Gastroesophageal sphincter (tissue), 3 donors: Measurements from ENCODE around the gene SLC25A25.

Experiments
- EP300 ChIP-seq: sonication (generic); formaldehyde crosslinking; IDR thresholded peaks from one replicate; pipeline ENCODE4 v1.6.1; 2017; ENCODE audit warnings: antibody characterized with exemption, mild to moderate bottlenecking
- POLR2A ChIP-seq, 2 donors: fragments of 450-650 bp; IDR thresholded peaks; one replicate each; pipeline ENCODE4 v1.6.1; 2017; ENCODE audit warnings: antibody characterized with exemption in 2 of 2, mild to moderate bottlenecking in 2 of 2, moderate library complexity in 1 of 2
- POLR2AphosphoS5 ChIP-seq: sonication (generic); formaldehyde crosslinking; IDR thresholded peaks from one replicate; pipeline ENCODE4 v1.6.1; 2017; ENCODE audit warnings: antibody characterized with exemption
- TF ChIP-seq, protein P1 (sequence below), 4 experiments: fragments of 200-600 bp in 2 of 4; fragments of 450-650 bp in 2 of 4; sonication (generic) in 1 of 4; IDR thresholded peaks; one replicate each; pipeline ENCODE4 v1.5.1; 2017 to 2019; ENCODE audit warnings: antibody characterized with exemption in 4 of 4, mild to moderate bottlenecking in 2 of 4, moderate library complexity in 2 of 4

DNA sequence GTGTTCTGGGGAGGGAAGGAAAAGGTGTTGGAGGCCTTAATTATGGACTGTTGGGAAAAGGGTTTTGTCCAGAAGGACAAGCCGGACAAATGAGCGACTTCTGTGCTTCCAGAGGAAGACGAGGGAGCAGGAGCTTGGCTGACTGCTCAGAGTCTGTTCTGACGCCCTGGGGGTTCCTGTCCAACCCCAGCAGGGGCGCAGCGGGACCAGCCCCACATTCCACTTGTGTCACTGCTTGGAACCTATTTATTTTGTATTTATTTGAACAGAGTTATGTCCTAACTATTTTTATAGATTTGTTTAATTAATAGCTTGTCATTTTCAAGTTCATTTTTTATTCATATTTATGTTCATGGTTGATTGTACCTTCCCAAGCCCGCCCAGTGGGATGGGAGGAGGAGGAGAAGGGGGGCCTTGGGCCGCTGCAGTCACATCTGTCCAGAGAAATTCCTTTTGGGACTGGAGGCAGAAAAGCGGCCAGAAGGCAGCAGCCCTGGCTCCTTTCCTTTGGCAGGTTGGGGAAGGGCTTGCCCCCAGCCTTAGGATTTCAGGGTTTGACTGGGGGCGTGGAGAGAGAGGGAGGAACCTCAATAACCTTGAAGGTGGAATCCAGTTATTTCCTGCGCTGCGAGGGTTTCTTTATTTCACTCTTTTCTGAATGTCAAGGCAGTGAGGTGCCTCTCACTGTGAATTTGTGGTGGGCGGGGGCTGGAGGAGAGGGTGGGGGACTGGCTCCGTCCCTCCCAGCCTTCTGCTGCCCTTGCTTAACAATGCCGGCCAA is 40.4 kb downstream of the SLC25A25 start:
- TF ChIP-seq, protein P1, sequence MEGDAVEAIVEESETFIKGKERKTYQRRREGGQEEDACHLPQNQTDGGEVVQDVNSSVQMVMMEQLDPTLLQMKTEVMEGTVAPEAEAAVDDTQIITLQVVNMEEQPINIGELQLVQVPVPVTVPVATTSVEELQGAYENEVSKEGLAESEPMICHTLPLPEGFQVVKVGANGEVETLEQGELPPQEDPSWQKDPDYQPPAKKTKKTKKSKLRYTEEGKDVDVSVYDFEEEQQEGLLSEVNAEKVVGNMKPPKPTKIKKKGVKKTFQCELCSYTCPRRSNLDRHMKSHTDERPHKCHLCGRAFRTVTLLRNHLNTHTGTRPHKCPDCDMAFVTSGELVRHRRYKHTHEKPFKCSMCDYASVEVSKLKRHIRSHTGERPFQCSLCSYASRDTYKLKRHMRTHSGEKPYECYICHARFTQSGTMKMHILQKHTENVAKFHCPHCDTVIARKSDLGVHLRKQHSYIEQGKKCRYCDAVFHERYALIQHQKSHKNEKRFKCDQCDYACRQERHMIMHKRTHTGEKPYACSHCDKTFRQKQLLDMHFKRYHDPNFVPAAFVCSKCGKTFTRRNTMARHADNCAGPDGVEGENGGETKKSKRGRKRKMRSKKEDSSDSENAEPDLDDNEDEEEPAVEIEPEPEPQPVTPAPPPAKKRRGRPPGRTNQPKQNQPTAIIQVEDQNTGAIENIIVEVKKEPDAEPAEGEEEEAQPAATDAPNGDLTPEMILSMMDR (IDR thresholded peaks at IDR 0.05) = no peak
- TF ChIP-seq POLR2A (IDR thresholded peaks at IDR 0.05) = no peak
- no peak for TF ChIP-seq EP300
- no peak for TF ChIP-seq POLR2AphosphoS5
